ENCODE data around the gene NCK2.

DNA sequence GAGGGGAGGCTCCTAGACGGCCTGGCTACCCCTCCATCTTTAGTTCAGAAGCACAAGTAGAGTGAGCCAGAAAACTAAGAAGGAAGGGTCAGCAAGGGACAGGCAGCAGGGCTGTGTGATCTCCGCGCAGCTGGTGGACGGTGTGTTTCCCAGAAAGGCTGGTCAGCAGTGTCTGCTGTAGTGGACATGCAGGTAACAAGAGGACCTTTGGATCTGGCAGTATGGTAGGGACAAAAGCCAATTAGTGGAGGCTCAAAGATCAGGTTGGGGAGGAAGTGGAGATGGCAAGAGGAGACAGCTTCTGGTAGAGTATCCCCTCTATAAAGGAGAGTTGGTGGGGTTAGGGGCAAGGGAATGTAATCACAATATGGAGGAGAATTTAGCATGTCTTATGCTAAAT, 95.1 kb downstream of the NCK2 start:
- TF ChIP-seq, protein P1, sequence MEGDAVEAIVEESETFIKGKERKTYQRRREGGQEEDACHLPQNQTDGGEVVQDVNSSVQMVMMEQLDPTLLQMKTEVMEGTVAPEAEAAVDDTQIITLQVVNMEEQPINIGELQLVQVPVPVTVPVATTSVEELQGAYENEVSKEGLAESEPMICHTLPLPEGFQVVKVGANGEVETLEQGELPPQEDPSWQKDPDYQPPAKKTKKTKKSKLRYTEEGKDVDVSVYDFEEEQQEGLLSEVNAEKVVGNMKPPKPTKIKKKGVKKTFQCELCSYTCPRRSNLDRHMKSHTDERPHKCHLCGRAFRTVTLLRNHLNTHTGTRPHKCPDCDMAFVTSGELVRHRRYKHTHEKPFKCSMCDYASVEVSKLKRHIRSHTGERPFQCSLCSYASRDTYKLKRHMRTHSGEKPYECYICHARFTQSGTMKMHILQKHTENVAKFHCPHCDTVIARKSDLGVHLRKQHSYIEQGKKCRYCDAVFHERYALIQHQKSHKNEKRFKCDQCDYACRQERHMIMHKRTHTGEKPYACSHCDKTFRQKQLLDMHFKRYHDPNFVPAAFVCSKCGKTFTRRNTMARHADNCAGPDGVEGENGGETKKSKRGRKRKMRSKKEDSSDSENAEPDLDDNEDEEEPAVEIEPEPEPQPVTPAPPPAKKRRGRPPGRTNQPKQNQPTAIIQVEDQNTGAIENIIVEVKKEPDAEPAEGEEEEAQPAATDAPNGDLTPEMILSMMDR (IDR thresholded peaks at IDR 0.05) = no peak
- TF ChIP-seq POLR2A (IDR thresholded peaks at IDR 0.05) = no peak
